Measurements from ENCODE around the gene ARHGAP22.
A peak's percentile ranks its signal among the peaks of the same experiment; 100 is the strongest.

The ARHGAP22 gene

GRCh38 chr10:48477616-48478015 lies 127.3 kb downstream of the ARHGAP22 start:
- no peak for DNase-seq (ENCODE audit: low spot score)

GRCh38 chr10:48477141-48477540 lies 127.7 kb downstream of the ARHGAP22 start:
- DNase-seq (ENCODE audit: low spot score): no peak

- DNase-seq (ENCODE audit: low spot score): no peak
Observed at GRCh38 chr10:48476279-48476982, 128.4 kb downstream of the ARHGAP22 start.

GRCh38 chr10:48475943-48476278 lies 129.0 kb downstream of the ARHGAP22 start:
- no peak for DNase-seq (ENCODE audit: low spot score)

- no peak for DNase-seq (ENCODE audit: low spot score)
Observed at GRCh38 chr10:48474765-48475365, 130.0 kb downstream of the ARHGAP22 start.

- DNase-seq (ENCODE audit: low spot score): no peak
Observed at GRCh38 chr10:48473704-48474103, 131.2 kb downstream of the ARHGAP22 start.

- no peak for DNase-seq (ENCODE audit: low spot score)
Observed at GRCh38 chr10:48472501-48473069, 132.3 kb downstream of the ARHGAP22 start.

- DNase-seq (ENCODE audit: low spot score): peak; percentile 34
Observed at GRCh38 chr10:48470893-48471805, 133.7 kb downstream of the ARHGAP22 start.

- DNase-seq (ENCODE audit: low spot score): no peak
Observed at GRCh38 chr10:48470115-48470892, 134.6 kb downstream of the ARHGAP22 start.

- DNase-seq (ENCODE audit: low spot score): no peak
Observed at GRCh38 chr10:48469516-48470020, 135.3 kb downstream of the ARHGAP22 start.

- no peak for DNase-seq (ENCODE audit: low spot score)
Observed at GRCh38 chr10:48468866-48469511, 135.9 kb downstream of the ARHGAP22 start.

GRCh38 chr10:48468130-48468790 lies 136.6 kb downstream of the ARHGAP22 start:
- no peak for DNase-seq (ENCODE audit: low spot score)

GRCh38 chr10:48467669-48468068 lies 137.2 kb downstream of the ARHGAP22 start:
- DNase-seq (ENCODE audit: low spot score): no peak

- no peak for DNase-seq (ENCODE audit: low spot score)
Observed at GRCh38 chr10:48466611-48467240, 138.1 kb downstream of the ARHGAP22 start.

GRCh38 chr10:48465860-48466521 lies 138.9 kb downstream of the ARHGAP22 start:
- no peak for DNase-seq (ENCODE audit: low spot score)

GRCh38 chr10:48464871-48465736 lies 139.8 kb downstream of the ARHGAP22 start:
- DNase-seq (ENCODE audit: low spot score): no peak

- DNase-seq (ENCODE audit: low spot score): no peak
Observed at GRCh38 chr10:48464121-48464870, 140.6 kb downstream of the ARHGAP22 start.
